HG03039 (cell line): ENCODE results near the gene ADAMTSL2.
"Not testable (repeated sequence)": the region's sequence is repeated elsewhere in the genome, so short reads cannot be mapped to it uniquely, and the experiment has no call there.

Source experiments
- ATAC-seq: cut with Tn5 transposase; IDR thresholded peaks from one replicate; pipeline ENCODE4 v1.9.1; 2021; ENCODE audit warnings: mild to moderate bottlenecking, moderate library complexity; ENCODE audit not compliant: unreplicated experiment

ADAMTSL2 gene

GRCh38 chr9:133553973-133554713 lies 19.6 kb downstream of the ADAMTSL2 start:
- no peak for ATAC-seq

- no peak for ATAC-seq
Observed at GRCh38 chr9:133554729-133555128, 20.2 kb downstream of the ADAMTSL2 start.

- ATAC-seq, result no peak
Observed at GRCh38 chr9:133556354-133556753, 21.9 kb downstream of the ADAMTSL2 start.

GRCh38 chr9:133557581-133557980 lies 23.1 kb downstream of the ADAMTSL2 start:
- ATAC-seq, result no peak

- no peak for ATAC-seq
Observed at GRCh38 chr9:133558191-133559126, 24.0 kb downstream of the ADAMTSL2 start.

GRCh38 chr9:133560311-133560710 lies 25.8 kb downstream of the ADAMTSL2 start:
- no peak for ATAC-seq

- no peak for ATAC-seq
Observed at GRCh38 chr9:133560944-133561343, 26.4 kb downstream of the ADAMTSL2 start.

GRCh38 chr9:133561976-133562554 lies 27.6 kb downstream of the ADAMTSL2 start:
- no peak for ATAC-seq

- ATAC-seq, result no peak
Observed at GRCh38 chr9:133562611-133563290, 28.2 kb downstream of the ADAMTSL2 start.

GRCh38 chr9:133563291-133563796 lies 28.8 kb downstream of the ADAMTSL2 start:
- no peak for ATAC-seq

GRCh38 chr9:133563814-133564213 lies 29.3 kb downstream of the ADAMTSL2 start:
- ATAC-seq, result not testable (repeated sequence)

GRCh38 chr9:133564451-133565116 lies 30.1 kb downstream of the ADAMTSL2 start:
- ATAC-seq, result no peak

GRCh38 chr9:133566382-133566781 lies 31.9 kb downstream of the ADAMTSL2 start:
- ATAC-seq, result no peak

GRCh38 chr9:133566817-133567216 lies 32.3 kb downstream of the ADAMTSL2 start:
- no peak for ATAC-seq

- no peak for ATAC-seq
Observed at GRCh38 chr9:133568186-133568585, 33.7 kb downstream of the ADAMTSL2 start.

- no peak for ATAC-seq
Observed at GRCh38 chr9:133569121-133569785, 34.7 kb downstream of the ADAMTSL2 start.

GRCh38 chr9:133569891-133570690 lies 35.6 kb downstream of the ADAMTSL2 start:
- ATAC-seq, result no peak

GRCh38 chr9:133570691-133571080 lies 36.2 kb downstream of the ADAMTSL2 start:
- no peak for ATAC-seq

- no peak for ATAC-seq
Observed at GRCh38 chr9:133571391-133571890, 36.9 kb downstream of the ADAMTSL2 start.
